Activated B cell treated with CpG ODN at 0.5 μM for 24 hours (primary cell): ENCODE measurements around the gene CISD3. TPM values are rescaled to one million over a fixed set of nuclear protein-coding genes. Genes with fewer than 3 reads are reported as not detected.

ENCODE experiments used
- ATAC-seq: fragments of 200-7000 bp; cut with Tn5 transposase; one replicate; pipeline ENCODE4 v1.10.0; 2021; ENCODE audit warnings: low read depth, mild to moderate bottlenecking, moderate library complexity
- CTCF ChIA-PET: fragments of 350-600 bp; sonication (Branson Sonifier 250); formaldehyde crosslinking; loops from one replicate; lab custom pipeline; 2021; ENCODE audit warnings: antibody characterized with exemption; lab: Charles Lee
- POLR2A ChIA-PET: fragments of 350-600 bp; sonication (Branson Sonifier 250); formaldehyde crosslinking; loops from one replicate; lab custom pipeline; 2021; ENCODE audit warnings: antibody characterized with exemption; lab: Charles Lee
- DNase-seq: peaks from one replicate; pipeline ENCODE4 v3.0.0; 2022
- H3K27ac Mint-ChIP-seq: one replicate; pipeline ENCODE4 v1.8.0; 2020; ENCODE audit warnings: mixed read lengths
- H3K27me3 Mint-ChIP-seq: one replicate; pipeline ENCODE4 v1.8.0; 2021; ENCODE audit warnings: mixed read lengths
- H3K36me3 Mint-ChIP-seq: one replicate; pipeline ENCODE4 v1.8.0; 2021; ENCODE audit warnings: low read depth, mixed read lengths
- H3K4me1 Mint-ChIP-seq: one replicate; pipeline ENCODE4 v1.8.0; 2021; ENCODE audit warnings: mixed read lengths
- H3K4me3 Mint-ChIP-seq: one replicate; pipeline ENCODE4 v1.8.0; 2020; ENCODE audit warnings: mild to moderate bottlenecking, mixed read lengths
- H3K9me3 Mint-ChIP-seq: one replicate; pipeline ENCODE4 v1.8.0; 2020; ENCODE audit warnings: mixed read lengths
- intact Hi-C: fragments of 100-400 bp; cut with micrococcal nuclease; formaldehyde crosslinking; loops from one replicate; pipeline ENCODE4 v1.15.1; 2024
- total RNA-seq: library from RNA; stranded (reverse); gene quantifications from 2 replicates; pipeline ENCODE4 v1.2.3, GENCODE V29; 2022
- TF ChIP-seq, protein P1 (sequence below): fragments of 200-600 bp; IDR thresholded peaks from one replicate; pipeline ENCODE4 v1.8.0; 2022; ENCODE audit warnings: antibody characterized with exemption, mild to moderate bottlenecking

The CISD3 gene
- total RNA-seq, 1 donor from 2014 or later: 12.1 TPM

DNA sequence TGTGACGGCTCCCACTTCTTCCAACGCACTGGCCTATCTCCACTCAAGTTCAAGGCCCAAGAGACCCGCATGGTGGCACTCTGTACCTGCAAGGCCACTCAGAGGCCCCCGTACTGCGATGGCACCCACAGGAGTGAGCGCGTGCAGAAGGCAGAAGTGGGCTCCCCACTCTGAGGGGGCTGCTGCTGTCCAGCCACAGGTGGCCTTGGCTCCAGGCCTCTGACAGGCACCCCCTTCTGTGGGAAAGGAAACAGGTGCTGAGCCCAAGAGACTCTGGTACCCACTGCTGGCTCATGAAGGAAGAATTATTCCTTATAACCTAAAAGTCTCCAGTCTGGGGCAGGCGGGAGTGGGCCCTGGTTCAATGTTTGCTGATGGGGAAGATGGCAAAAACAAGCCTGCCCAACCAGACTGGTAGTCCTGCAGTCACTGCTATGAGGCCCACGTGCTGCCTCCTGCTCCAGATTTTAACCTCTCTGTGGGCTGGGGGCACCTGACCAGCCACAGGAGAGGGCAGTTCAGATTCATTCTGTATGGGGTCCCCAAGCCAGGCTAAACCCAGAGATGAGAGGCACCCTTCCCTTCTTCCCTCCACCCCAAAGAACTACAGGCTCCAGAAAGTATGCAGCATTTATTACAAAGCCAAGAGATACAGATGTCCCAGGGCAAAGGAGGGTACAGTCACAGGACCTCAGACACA, 3.3 kb downstream of the CISD3 start:
- no peak overlapping the region for H3K27ac Mint-ChIP-seq
- no peaks in the 10 kb centered on the region for H3K9me3 Mint-ChIP-seq
- H3K4me3 Mint-ChIP-seq: no peak overlapping the region
- POLR2A ChIA-PET: no interaction called here
- H3K4me1 Mint-ChIP-seq: peaks cover 38% of the 10 kb centered on the region
- intact Hi-C loops: loop anchor here (1.0 kb wide), 1 partner anchor 420 kb away; no protein-coding TSS in a partner anchor
- ATAC-seq: no peak
- H3K36me3 Mint-ChIP-seq: peaks cover 4% of the 10 kb centered on the region
- no peak for DNase-seq
- H3K27me3 Mint-ChIP-seq: no peaks in the 10 kb centered on the region
- TF ChIP-seq, protein P1, sequence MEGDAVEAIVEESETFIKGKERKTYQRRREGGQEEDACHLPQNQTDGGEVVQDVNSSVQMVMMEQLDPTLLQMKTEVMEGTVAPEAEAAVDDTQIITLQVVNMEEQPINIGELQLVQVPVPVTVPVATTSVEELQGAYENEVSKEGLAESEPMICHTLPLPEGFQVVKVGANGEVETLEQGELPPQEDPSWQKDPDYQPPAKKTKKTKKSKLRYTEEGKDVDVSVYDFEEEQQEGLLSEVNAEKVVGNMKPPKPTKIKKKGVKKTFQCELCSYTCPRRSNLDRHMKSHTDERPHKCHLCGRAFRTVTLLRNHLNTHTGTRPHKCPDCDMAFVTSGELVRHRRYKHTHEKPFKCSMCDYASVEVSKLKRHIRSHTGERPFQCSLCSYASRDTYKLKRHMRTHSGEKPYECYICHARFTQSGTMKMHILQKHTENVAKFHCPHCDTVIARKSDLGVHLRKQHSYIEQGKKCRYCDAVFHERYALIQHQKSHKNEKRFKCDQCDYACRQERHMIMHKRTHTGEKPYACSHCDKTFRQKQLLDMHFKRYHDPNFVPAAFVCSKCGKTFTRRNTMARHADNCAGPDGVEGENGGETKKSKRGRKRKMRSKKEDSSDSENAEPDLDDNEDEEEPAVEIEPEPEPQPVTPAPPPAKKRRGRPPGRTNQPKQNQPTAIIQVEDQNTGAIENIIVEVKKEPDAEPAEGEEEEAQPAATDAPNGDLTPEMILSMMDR: no peak
- CTCF ChIA-PET: interaction anchor here (1.2 to 4.8 kb wide), 7 partner anchors 17 to 175 kb away, joined by 3 to 135 read pairs (median 11); partner anchors contain the start of genes EPOP and PSMB3

DNA sequence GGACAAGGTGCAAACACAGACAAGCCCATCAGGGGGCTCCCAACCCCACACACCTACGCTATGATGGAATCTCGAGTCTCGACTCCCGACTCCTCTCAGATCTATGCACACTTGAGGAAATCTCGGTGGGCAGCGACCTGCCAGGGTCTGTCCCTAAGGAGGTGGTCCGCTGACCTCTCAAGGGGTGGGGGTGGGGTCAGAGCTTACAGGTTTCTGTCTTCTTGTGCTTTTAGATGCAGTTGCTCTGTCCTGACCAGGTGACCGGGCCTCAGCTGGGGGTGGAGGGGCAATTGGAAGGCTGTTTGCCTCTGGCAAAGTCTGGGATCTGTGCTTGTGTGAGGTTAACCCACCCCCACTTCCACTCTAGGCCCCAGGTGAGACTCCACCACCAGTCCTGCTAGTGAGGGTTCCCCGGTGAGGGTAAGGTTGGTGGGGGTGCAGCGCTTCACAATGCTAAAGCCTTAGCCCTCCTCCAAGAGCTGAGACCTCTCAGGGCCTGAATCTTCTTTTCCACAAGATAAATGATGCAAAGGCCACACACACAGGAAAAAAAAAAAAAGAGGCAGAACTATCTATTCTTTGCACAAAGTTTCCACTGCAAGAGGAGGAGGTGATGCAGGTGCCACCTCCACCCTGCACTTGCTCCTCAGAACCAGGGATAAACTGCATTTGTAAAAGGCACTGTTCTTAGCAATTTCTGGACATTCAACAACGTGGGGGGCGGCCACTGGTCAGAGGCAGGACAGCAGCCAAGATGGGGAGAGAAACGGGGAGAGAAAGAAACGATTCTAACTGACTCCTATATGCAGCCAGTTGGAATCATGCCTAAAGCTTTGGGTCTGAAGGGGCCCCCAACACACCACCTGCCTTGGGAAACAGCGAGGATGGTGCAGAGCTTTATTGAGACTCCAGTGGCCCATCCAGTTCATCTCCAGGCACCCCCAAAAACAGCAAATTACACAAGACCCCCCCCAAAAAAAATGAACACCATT, 4.1 kb downstream of the CISD3 start:
- TF ChIP-seq, protein P1: no peak
- H3K27me3 Mint-ChIP-seq: no peaks in the 10 kb centered on the region
- peak overlapping the region; percentile 27 for H3K27ac Mint-ChIP-seq
- H3K9me3 Mint-ChIP-seq: no peaks in the 10 kb centered on the region
- peaks cover 4% of the 10 kb centered on the region for H3K36me3 Mint-ChIP-seq
- peaks cover 30% of the 10 kb centered on the region for H3K4me1 Mint-ChIP-seq
- ChIA-PET CTCF (interaction anchor here (0.8 to 4.8 kb wide), 14 partner anchors 12 to 178 kb away, joined by 3 to 135 read pairs (median 8); partner anchors contain the start of genes EPOP, MLLT6 and PSMB3), POLR2A (interaction anchor here (0.7 to 1.4 kb wide), 6 partner anchors 30 to 176 kb away, joined by 3 to 7 read pairs (median 4); partner anchors contain the start of gene MLLT6)
- ATAC-seq: no peak
- intact Hi-C loops: loop anchor here (1.0 kb wide), 2 partner anchors 242 to 419 kb away; no protein-coding TSS in a partner anchor
- no peak for DNase-seq
- H3K4me3 Mint-ChIP-seq: no peak overlapping the region

DNA sequence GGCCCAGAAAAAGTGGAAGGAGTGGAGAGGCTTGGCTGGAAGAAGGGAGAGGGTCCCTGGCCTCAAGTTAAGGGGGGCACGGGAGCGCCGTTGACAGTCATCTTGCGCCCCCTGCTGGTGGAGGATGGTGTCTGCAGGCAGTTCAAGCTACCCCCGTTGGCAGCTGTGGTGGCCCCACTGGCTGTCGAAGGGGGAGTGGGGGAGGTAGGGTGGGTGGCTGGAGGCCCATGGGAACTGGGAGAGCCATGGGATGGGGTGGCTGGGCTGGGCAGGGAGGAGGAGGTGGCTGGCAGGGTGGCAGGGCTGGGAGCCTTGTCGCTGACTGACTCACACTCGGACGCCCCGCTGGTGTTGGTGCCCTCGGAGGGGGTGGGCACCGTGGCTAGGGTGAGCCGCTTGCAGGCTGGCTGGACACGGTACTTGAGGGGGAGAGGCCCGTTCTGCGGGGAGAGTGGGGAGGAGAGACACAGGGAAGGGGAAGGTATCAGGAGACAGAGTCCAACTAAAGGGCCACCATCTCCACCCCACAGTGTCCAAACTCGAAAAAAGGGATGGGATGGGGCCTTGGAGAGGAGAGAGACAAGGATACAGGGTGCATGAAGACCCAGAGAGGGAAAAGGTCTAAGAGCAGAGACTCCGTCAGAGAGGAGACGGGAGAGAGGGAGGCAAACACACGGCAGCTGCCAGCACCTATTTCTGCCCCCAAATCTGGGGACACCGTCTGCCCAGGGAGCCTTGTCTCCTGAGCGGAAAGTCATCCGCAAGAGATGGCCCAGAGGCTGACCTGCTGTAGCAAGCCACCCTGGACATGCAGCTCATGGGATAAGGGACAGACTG, 5.2 kb downstream of the CISD3 start:
- Mint-ChIP-seq H3K27ac (no peak overlapping the region), H3K36me3 (peaks cover 4% of the 10 kb centered on the region), H3K4me1 (peaks cover 26% of the 10 kb centered on the region), H3K9me3 (no peaks in the 10 kb centered on the region), H3K27me3 (peaks cover 5% of the 10 kb centered on the region), H3K4me3 (no peak overlapping the region)
- ATAC-seq: peak; percentile 39
- peak; percentile 76 for DNase-seq
- intact Hi-C loops: loop anchor here (1.0 kb wide), 2 partner anchors 58 to 176 kb away; no protein-coding TSS in a partner anchor
- ChIA-PET CTCF (interaction anchor here (0.6 to 4.8 kb wide), 24 partner anchors 11 to 182 kb away, joined by 3 to 135 read pairs (median 5); partner anchors contain the start of genes EPOP, MLLT6 and PSMB3), POLR2A (interaction anchor here (0.6 to 1.4 kb wide), 7 partner anchors 11 to 177 kb away, joined by 3 to 7 read pairs (median 4); partner anchors contain the start of gene MLLT6)
- TF ChIP-seq, protein P1: no peak

DNA sequence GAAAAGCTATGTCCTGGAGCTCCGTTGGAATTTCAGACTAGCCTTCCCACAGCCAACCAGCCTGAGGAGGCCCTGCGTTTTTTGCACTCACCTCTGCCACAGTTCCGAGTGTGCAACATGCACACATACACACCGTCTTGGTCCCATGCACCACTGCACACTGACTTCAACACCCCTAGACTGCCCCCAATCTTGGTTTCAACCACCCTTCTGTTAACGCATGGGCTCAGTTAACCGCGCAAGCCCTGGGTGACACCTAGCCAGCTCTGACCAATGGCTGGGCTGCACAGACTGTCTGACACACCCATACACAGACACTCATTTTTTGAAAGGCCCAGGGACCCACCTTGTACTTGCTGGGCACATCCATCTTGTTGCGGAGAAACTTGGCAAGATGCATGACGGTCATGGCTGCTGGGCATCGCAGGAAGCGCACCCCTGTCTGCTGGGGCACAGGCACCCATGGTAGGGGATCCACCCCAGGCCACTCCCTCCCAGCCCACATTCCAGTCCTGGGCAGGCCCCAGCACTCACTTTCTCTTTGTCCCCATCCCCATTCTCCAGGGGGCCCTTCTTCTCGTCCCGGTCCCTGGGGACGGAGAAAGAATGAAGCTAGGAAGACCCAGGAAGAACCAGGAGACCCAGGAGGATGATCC, 8.0 kb downstream of the CISD3 start:
- Mint-ChIP-seq H3K9me3 (no peaks in the 10 kb centered on the region), H3K4me1 (peaks cover 11% of the 10 kb centered on the region), H3K27ac (no peak overlapping the region), H3K36me3 (no peaks in the 10 kb centered on the region), H3K27me3 (peaks cover 7% of the 10 kb centered on the region), H3K4me3 (no peak overlapping the region)
- CTCF ChIA-PET: interaction anchor here (4.8 kb wide), 1 partner anchor 61 kb away, joined by 135 read pairs; the partner anchor contains the start of gene EPOP
- DNase-seq: no peak
- no peak for ATAC-seq
- POLR2A ChIA-PET: no interaction called here
- TF ChIP-seq, protein P1: no peak
- intact Hi-C loops: no loop called here
